ENCODE measurements around the gene ADAMTSL2. TPM values are rescaled to one million over a fixed set of nuclear protein-coding genes. Genes with fewer than 3 reads are reported as not detected.

ADAMTSL2 gene
- polyA plus RNA-seq, 2 of the 4 experiments (the other 2 are of a cell fraction), result not detected

GRCh38 chr9:133520121-133520835 is 14.2 kb upstream of the ADAMTSL2 start:
- H3K4me3 ChIP-seq, result no peak overlapping the region
- WGBS (ENCODE audit: missing lambda C conversion rate), result 53% methylated on average over 22 of the region's 24 CpGs
- DNase-seq (ENCODE audit: low read depth in 1 of 2, low spot score in 1 of 2), result no peak
- no peaks in the 10 kb centered on the region for H3K4me1 ChIP-seq
- no peak overlapping the region for H3K4me2 ChIP-seq
- H3K9me3 ChIP-seq, result no peaks in the 10 kb centered on the region
- ChIA-PET CTCF (interaction anchor here (1.8 kb wide), 1 partner anchor 13 kb away, joined by 6 read pairs; no protein-coding TSS in a partner anchor), POLR2A (interaction anchor here (0.5 kb wide), 1 partner anchor 41 kb away, joined by 3 read pairs; the partner anchor contains the start of gene SLC2A6)
- H3K27ac ChIP-seq, result no peak overlapping the region
- TF ChIP-seq RFX5 (IDR thresholded peaks at IDR 0.05), result no peak
- TF ChIP-seq RARB (CRISPR knock-in tag; IDR thresholded peaks at IDR 0.05), result no peak
- TF ChIP-seq PHF8 (IDR thresholded peaks at IDR 0.05; ENCODE audit: borderline replicate concordance, low read depth), result no peak
- no peak for TF ChIP-seq NFE2L2 (conservative IDR thresholded peaks at IDR 0.05; ENCODE audit: low read length)
- no peak for TF ChIP-seq HOXB5 (CRISPR knock-in tag; IDR thresholded peaks at IDR 0.05)
- no peak for TF ChIP-seq CBX8 (IDR thresholded peaks at IDR 0.05)
- TF ChIP-seq RAD21 (conservative IDR thresholded peaks at IDR 0.05 in 1 of 2, IDR thresholded peaks at IDR 0.05 in 1 of 2), result no peak
- TF ChIP-seq FOXS1 (CRISPR knock-in tag; IDR thresholded peaks at IDR 0.05), result no peak
- TF ChIP-seq CEBPB (IDR thresholded peaks at IDR 0.05), result no peak
- TF ChIP-seq FOSB (CRISPR knock-in tag; IDR thresholded peaks at IDR 0.05), result no peak
- no peak for TF ChIP-seq E2F6 (IDR thresholded peaks at IDR 0.05; ENCODE audit: borderline replicate concordance, low read depth)
- TF ChIP-seq, protein P1, sequence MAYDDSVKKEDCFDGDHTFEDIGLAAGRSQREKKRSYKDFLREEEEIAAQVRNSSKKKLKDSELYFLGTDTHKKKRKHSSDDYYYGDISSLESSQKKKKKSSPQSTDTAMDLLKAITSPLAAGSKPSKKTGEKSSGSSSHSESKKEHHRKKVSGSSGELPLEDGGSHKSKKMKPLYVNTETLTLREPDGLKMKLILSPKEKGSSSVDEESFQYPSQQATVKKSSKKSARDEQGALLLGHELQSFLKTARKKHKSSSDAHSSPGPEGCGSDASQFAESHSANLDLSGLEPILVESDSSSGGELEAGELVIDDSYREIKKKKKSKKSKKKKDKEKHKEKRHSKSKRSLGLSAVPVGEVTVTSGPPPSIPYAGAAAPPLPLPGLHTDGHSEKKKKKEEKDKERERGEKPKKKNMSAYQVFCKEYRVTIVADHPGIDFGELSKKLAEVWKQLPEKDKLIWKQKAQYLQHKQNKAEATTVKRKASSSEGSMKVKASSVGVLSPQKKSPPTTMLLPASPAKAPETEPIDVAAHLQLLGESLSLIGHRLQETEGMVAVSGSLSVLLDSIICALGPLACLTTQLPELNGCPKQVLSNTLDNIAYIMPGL (CRISPR knock-in tag; IDR thresholded peaks at IDR 0.05; ENCODE audit: borderline replicate concordance), result no peak
- no peak for TF ChIP-seq NR3C1 (IDR thresholded peaks at IDR 0.05)
- no peak for TF ChIP-seq ELK1 (IDR thresholded peaks at IDR 0.05; ENCODE audit: low read depth, low read length)
- TF ChIP-seq RNF2 (IDR thresholded peaks at IDR 0.05; ENCODE audit: borderline replicate concordance, low read depth), result no peak
- TF ChIP-seq, protein P2, sequence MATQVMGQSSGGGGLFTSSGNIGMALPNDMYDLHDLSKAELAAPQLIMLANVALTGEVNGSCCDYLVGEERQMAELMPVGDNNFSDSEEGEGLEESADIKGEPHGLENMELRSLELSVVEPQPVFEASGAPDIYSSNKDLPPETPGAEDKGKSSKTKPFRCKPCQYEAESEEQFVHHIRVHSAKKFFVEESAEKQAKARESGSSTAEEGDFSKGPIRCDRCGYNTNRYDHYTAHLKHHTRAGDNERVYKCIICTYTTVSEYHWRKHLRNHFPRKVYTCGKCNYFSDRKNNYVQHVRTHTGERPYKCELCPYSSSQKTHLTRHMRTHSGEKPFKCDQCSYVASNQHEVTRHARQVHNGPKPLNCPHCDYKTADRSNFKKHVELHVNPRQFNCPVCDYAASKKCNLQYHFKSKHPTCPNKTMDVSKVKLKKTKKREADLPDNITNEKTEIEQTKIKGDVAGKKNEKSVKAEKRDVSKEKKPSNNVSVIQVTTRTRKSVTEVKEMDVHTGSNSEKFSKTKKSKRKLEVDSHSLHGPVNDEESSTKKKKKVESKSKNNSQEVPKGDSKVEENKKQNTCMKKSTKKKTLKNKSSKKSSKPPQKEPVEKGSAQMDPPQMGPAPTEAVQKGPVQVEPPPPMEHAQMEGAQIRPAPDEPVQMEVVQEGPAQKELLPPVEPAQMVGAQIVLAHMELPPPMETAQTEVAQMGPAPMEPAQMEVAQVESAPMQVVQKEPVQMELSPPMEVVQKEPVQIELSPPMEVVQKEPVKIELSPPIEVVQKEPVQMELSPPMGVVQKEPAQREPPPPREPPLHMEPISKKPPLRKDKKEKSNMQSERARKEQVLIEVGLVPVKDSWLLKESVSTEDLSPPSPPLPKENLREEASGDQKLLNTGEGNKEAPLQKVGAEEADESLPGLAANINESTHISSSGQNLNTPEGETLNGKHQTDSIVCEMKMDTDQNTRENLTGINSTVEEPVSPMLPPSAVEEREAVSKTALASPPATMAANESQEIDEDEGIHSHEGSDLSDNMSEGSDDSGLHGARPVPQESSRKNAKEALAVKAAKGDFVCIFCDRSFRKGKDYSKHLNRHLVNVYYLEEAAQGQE (IDR thresholded peaks at IDR 0.05), result no peak
- no peak for TF ChIP-seq MAFK (IDR thresholded peaks at IDR 0.05; ENCODE audit: partially characterized antibody)
- TF ChIP-seq HES2 (IDR thresholded peaks at IDR 0.05), result no peak
- TF ChIP-seq JUN (IDR thresholded peaks at IDR 0.05), result no peak
- ATAC-seq, result no peak
- FAIRE-seq, result no peak
